GM19324 (cell line): ENCODE measurements around the gene SLC41A3.
"Not testable (repeated sequence)": the region's sequence is repeated elsewhere in the genome, so short reads cannot be mapped to it uniquely, and the experiment has no call there.

Experiments used
- ATAC-seq: cut with Tn5 transposase; IDR thresholded peaks from one replicate; pipeline ENCODE4 v1.9.1; 2021; ENCODE audit warnings: mild to moderate bottlenecking, moderate library complexity; ENCODE audit not compliant: unreplicated experiment, low FRiP score

The SLC41A3 gene

GRCh38 chr3:125963834-125964233 lies 120.1 kb downstream of the SLC41A3 start:
- ATAC-seq = not testable (repeated sequence)

GRCh38 chr3:125961289-125961589 lies 122.7 kb downstream of the SLC41A3 start:
- no peak for ATAC-seq

DNA sequence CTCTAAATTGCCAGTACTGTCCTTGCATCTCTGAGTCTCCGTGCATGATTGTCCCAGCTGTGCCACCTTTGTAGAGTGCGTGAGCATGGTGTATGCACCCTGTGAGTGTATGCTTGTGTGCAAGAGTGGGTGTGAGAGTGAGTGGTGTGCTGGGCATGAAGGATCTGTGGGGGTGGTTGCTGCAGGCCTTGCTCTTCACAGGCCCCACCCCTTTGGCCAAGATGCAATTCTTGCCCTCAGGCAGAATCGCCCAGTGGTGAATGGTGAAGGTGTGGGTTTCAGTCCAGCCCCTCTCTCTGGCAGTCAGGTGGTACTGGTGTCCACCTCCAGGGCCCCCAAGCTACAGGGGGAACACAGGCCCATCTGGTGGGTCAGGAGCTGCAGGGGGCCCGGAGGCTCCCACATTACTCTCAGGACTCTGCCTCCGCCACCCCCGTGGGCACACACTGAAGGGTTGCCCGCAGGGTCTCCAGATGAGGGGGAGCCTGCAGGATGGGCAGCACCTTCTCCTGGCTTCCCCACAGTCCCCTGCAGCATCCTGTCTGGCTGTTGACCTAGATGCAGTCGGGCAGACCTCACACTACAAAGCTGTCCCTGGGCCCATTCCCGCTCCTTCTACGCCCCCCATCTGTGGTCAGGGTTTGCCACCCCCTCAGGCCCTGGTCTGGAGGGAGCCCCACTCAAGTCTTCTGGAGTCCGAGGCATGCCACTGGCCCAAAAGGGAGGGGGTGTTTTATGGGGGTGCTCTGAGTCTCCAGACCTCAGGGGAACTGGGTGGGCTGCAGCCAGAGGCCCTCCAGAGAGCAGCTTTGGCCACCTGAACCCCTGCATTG lies 123.3 kb downstream of the SLC41A3 start:
- no peak for ATAC-seq

DNA sequence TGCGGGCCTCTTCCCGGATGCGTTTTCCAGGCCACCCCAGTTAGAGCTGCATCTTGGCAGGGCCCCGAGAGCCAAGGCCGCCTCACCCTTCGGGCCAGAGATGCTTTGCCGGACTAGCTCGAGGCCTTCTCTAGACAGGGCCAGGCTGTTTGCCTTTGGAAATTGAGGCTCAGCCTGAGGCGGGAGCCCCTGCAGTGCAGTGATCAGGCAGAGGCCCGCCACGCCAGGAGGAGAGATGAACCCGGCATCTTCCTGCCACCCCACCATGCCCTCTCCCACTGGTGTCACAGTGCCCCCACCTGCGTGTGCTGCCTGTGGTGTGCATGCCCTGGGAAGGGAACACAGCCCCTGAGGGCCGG lies 123.9 kb downstream of the SLC41A3 start:
- ATAC-seq = no peak

DNA sequence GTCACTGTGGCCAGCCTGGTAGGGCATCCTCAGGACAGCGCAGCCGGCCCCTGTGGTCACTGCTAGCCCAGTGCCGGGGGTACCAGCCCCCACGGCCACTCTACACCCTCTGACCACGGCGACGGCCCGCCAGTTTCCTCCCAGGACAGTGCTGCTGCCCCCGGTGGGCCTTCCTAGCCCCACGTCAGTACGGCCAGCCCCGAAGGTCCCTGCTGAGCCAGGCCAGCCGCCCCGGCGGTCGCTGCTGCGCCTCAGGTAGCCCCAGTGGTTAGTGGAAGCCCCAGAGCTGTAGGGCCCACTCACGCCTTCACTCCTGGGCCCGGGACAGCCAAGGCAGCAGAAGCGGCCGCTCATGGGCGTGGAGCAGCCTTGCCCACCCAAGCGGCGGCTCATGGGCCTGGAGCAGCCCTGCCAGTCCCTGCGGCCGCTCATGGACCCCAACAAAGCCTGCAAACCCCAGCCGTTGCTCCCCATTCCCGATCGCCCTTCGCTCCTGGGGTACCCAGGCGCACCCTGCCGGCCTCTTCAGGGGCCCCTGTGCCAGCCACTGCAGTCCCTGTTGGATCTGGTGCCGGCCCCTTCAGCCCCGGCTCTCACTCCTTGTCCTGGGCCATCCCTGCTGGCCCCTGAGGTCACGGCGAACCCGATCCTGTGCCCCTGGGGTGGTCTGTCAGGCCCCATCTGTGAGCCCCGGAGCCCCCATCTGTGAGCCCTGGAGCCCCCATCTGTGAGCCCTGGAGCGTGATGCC lies 124.4 kb downstream of the SLC41A3 start:
- ATAC-seq = no peak

DNA sequence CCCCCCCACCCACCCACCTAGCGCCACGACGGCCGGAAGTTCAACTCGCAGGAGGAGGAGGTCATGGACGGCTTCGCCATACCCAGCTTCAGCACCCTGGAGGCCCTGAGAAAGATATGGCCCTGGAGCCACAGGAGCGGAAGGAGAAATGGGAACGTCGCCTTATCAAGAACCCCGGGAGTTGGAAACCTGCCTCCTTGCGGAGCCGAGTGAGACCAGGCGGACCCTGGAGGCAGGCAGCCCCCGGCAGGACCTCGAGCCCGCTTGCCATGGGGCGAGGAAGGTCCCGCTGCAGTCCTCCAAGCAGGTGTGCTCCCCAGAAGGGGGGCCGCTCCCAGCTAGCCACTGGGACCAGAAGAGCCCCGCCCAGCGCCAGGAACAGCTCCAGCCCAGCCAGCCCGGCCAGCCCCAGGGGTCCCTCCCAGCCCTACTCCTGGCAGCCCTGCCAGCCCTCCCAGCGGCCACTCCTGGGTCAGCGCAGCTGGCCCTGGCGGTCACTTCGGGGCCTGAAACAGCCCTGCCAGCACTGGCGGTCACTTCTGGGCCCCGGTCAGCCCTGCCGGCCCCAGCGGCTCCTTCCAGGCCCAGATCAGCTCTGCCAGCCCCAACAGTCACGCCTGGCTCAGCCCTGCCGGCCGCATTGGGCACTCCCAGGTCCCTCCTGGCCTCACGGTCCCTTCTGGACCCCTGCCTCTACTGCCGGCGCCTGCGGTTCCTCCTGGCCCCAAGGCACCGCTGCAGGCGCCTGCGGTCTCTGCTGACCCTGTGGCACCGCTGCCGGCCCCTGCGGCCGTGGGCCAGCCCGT lies 125.2 kb downstream of the SLC41A3 start:
- ATAC-seq = no peak

GRCh38 chr3:125957674-125958510 lies 126.0 kb downstream of the SLC41A3 start:
- ATAC-seq = no peak

DNA sequence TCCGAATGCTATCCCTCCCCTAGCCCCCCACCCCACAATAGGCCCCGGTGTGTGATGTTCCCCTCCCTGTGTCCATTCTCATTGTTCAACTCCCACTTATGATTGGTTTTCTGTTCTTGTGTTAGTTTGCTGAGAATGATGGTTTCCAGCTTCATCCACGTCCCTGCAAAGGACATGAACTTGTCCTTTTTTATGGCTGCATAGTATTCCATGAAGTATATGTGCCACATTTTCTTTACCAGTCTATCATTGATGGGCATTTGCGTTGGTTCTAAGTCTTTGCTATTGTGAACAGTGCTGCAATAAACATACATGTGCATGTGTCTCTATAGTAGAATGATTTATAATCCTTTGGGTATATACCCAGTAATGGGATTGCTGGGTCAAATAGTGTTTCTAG lies 126.9 kb downstream of the SLC41A3 start:
- not testable (repeated sequence) for ATAC-seq
